Ecto neural progenitor cell (in vitro differentiated cells): Measurements from ENCODE around the gene LRCH1.
"Not testable (repeated sequence)": the region's sequence is repeated elsewhere in the genome, so short reads cannot be mapped to it uniquely, and the experiment has no call there.

Source experiments
- DNase-seq: peaks from one replicate; pipeline ENCODE4 v3.0.0-alpha.2; 2018; ENCODE audit warnings: low spot score

LRCH1 gene

GRCh38 chr13:46753137-46753536 is 200.2 kb downstream of the LRCH1 start:
- no peak for DNase-seq

- no peak for DNase-seq
Measured at GRCh38 chr13:46753917-46754316, 200.9 kb downstream of the LRCH1 start.

- DNase-seq, result no peak
Measured at GRCh38 chr13:46754812-46755211, 201.8 kb downstream of the LRCH1 start.

GRCh38 chr13:46755508-46755907 is 202.5 kb downstream of the LRCH1 start:
- not testable (repeated sequence) for DNase-seq

GRCh38 chr13:46756977-46757376 is 204.0 kb downstream of the LRCH1 start:
- DNase-seq, result no peak

- DNase-seq, result no peak
Measured at GRCh38 chr13:46757640-46758039, 204.7 kb downstream of the LRCH1 start.

GRCh38 chr13:46759846-46760245 is 206.9 kb downstream of the LRCH1 start:
- no peak for DNase-seq

GRCh38 chr13:46761174-46761573 is 208.2 kb downstream of the LRCH1 start:
- DNase-seq, result no peak

- no peak for DNase-seq
Measured at GRCh38 chr13:46761866-46762265, 208.9 kb downstream of the LRCH1 start.

- not testable (repeated sequence) for DNase-seq
Measured at GRCh38 chr13:46769925-46770324, 217.0 kb downstream of the LRCH1 start.

GRCh38 chr13:46771693-46772092 is 218.7 kb downstream of the LRCH1 start:
- no peak for DNase-seq

- no peak for DNase-seq
Measured at GRCh38 chr13:46773541-46773940, 220.6 kb downstream of the LRCH1 start.

GRCh38 chr13:46775385-46776107 is 222.6 kb downstream of the LRCH1 start:
- no peak for DNase-seq

GRCh38 chr13:46778095-46778494 is 225.1 kb downstream of the LRCH1 start:
- DNase-seq, result no peak

- no peak for DNase-seq
Measured at GRCh38 chr13:46778890-46779289, 225.9 kb downstream of the LRCH1 start.

GRCh38 chr13:46782066-46782465 is 229.1 kb downstream of the LRCH1 start:
- no peak for DNase-seq

GRCh38 chr13:46782691-46783090 is 229.7 kb downstream of the LRCH1 start:
- no peak for DNase-seq

- no peak for DNase-seq
Measured at GRCh38 chr13:46783504-46783903, 230.5 kb downstream of the LRCH1 start.

GRCh38 chr13:46795321-46795720 is 242.4 kb downstream of the LRCH1 start:
- DNase-seq, result no peak

- DNase-seq, result no peak
Measured at GRCh38 chr13:46796129-46796514, 243.2 kb downstream of the LRCH1 start.

- peak; percentile 92 for DNase-seq
Measured at GRCh38 chr13:46796515-46797474, 243.8 kb downstream of the LRCH1 start, which contains the start of gene ESD. Gene ESD (minus strand): TSS chr13:46797161. CDS start chr13:46791413, 5,748 bp downstream.

GRCh38 chr13:46797501-46798237 is 244.7 kb downstream of the LRCH1 start:
- DNase-seq, result no peak
